Measurements from ENCODE around the gene ARF5.
A peak's percentile ranks its signal among the peaks of the same experiment; 100 is the strongest.
"Not testable (repeated sequence)": the region's sequence is repeated elsewhere in the genome, so short reads cannot be mapped to it uniquely, and the experiment has no call there.

The ARF5 gene

DNA sequence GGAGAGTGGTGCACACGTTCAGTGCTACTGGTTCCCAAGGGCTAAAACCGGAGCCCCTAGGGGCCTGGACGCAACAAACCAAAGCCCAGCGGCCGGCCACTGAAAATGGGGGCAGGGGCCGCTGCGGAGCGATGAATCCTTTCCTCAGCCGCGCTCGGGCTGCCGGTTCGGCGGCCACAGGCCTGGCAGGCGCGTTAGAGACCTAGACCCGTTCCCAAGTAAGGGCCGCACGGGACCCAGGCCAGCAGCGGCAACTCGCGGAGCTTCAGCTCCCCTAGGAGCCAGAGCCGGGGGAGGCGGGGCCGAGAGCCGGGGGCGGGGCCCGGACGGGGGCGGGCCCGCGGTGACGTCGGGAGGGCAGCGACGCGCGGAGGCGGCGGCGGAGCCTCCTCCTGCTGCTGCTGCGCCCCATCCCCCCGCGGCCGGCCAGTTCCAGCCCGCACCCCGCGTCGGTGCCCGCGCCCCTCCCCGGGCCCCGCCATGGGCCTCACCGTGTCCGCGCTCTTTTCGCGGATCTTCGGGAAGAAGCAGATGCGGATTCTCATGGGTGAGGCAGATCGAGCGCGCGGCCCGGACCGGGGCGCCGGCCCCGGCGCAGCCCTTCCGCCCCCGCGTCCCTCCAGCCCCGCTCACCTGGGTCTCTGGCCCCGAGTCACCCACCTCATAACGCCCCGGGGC, at the start of gene ARF5:
TSS of gene ARF5 (plus strand) at position 393 of the 678 bp plus-strand sequence. CDS start at position 481, 88 bp downstream.
- DNase-seq, result peak; percentile 72

DNA sequence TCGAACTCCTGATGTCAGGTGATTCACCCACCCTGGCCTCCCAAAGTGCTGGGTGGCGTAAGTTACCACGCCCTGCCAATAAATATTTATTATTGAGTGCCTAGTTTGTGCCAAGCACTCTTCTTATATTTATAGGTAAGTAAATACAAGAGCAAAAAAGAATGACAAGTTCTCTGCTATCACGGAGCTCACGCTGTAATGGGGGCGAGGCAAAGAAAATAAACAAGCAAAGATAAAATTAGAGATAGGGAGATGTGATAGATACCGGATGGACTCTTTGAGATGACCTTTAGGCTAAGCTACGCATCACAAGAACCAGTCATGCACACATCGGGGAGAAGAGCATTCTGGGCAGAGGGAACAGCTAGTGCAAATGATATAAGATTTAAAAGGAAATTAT, 49.1 kb upstream of the ARF5 start:
- no peak for DNase-seq

DNA sequence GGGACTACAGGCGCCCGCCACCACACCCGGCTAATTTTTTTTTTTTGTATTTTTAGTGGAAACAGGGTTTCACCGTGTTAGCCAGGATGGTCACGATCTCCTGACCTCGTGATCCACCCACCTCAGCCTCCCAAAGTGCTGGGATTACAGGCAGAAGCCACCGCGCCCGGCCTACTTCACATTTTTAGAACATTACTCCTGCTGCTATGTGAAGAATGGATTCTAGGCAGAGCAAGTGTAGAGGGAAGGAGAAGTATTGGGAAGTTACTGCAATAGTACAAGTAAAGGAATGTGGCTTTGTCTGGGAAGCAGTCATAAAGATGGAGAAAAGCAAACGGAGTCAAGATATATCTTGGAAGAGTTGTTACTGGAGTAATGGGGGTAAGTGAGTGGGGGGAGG, 47.8 kb upstream of the ARF5 start:
- not testable (repeated sequence) for DNase-seq

DNA sequence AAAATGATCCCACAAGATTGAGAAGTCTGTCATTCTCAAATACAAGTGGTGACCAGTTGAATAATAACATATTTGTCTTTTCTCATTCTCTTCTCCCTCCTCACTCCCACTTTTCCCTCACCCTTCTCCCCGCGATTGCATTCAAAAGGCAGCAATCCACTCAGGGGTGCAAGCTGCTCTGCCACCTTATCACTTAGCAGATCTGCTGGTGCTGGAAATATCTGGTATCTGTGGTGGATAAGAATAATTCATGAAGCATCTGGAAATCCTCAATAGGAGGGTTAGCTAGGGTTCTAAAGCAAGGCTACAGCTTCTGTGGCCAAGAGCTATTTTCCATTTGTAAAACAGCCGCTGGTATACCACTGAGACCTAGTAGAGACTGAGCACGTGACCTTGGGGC, 46.7 kb upstream of the ARF5 start:
- no peak for DNase-seq

DNA sequence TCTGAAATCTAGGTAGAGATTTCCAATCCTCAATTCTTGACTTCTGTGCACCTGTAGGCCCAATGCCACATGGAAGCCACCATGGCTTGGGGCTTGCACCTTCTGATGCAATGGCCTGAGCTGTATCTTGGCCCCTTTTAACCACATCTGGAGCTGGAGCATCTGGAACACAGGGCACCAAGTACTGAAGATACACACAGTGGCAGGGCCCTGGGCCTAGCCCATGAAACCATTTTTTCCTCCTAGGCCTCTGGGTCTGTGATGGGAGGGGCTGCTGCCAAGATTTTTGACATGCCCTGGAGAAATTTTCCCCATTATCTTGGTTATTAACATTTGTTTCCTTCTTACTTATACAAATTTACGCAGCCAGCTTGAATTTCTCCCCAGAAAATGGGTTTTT, 41.9 kb upstream of the ARF5 start:
- DNase-seq, result no peak

DNA sequence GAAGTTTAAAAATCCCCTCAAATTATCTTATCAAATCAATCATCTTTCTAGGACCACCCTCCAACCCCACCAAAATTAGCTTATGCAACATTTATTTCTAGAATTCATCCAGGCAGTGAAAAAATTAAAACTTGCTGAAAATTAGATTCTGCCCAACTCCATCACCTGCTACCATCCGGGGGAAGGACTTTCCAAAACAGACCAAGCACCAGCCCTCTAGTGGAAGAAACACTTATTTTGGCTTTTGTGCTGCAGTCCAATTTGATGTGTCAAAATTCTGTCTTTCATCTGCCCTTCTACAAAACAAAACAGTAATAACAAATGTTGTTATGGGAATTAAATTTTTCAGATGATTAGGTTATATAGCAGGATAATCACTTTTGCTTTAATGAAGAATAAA, 38.0 kb upstream of the ARF5 start:
- DNase-seq, result no peak

DNA sequence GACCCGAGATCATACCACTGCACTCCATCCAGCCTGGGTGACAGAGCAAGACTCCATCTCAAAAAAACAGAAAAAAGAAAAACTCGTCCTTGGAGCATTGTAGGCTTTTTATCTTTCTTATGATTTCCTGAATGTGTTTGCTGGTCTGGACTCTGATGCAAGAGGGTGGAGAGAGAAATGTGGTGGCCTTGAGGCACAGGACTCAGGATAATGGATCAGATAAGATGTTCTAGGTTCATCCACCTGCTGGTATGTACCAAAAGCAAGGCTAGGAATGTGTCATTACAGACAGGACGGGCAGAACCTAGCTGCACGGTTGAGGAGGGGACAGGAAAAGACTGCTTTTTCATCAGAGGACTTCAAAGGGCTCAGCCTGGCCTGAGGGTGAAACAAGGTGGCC, 36.3 kb upstream of the ARF5 start:
- no peak for DNase-seq

DNA sequence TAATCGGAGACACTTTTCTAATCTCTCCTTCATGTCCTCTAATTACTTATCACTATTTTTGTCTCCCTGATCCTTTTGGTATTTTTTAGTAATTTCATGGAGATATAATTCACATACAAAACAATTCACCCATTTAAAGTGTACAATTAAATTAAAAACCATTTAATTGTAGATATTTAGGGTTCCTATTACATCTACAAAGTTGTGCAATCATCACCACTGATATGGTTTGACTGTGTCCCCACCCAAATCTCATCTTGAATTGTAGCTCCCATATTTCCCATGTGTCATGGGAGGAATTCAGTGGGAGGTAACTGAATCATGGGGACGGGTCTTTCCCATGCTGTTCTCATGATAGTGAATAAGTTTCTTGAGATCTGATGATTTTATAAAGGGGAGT, 31.8 kb upstream of the ARF5 start:
- DNase-seq, result no peak

DNA sequence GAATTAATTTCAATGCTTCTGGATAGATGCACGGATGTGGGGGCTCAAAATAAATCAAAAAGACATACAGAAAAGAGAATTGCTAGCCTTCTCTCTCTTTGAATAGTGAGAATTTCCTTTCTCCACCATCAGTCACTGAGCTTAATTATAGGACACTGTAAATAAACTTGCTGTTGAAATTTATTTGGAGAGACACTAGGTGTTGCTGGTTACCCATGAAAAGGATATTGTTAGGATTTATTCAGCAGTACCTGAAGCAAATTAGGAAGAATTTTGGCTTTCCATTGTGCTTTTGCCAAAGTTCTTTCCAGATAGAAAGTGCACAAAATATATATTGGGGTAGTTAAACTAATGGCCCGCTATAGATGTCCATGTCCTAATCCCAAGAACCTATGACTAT, 30.4 kb upstream of the ARF5 start:
- DNase-seq, result no peak

DNA sequence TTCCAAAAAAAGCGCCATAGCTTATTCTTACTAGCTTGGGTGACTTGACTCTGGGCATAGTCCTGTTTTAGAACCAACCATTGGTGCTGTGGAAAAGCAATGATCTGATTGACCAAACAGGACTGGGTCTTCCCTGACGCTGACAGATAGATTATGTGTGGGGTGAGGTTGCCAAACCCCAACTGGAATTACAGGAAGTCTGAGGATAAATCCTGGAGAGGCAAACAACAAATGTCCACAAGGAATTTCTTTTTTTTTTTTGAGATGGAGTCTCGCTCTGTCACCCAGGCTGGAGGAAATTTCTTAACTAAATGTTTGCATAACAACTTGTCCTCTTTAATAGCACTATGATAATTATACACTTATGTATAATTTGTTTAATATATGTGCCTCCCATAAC, 22.0 kb upstream of the ARF5 start:
- DNase-seq, result no peak

DNA sequence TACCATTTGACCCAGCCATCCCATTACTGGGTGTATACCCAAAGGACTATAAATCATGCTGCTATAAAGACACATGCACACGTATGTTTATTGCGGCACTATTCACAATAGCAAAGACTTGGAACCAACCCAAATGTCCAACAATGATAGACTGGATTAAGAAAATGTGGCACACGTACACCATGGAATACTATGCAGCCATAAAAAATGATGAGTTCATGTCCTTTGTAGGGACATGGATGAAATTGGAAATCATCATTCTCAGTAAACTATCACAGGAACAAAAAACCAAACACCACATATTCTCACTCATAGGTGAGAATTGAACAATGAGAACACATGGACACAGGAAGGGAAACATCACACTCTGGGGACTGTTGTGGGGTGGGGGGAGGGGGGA, 20.2 kb upstream of the ARF5 start:
- DNase-seq, result not testable (repeated sequence)

DNA sequence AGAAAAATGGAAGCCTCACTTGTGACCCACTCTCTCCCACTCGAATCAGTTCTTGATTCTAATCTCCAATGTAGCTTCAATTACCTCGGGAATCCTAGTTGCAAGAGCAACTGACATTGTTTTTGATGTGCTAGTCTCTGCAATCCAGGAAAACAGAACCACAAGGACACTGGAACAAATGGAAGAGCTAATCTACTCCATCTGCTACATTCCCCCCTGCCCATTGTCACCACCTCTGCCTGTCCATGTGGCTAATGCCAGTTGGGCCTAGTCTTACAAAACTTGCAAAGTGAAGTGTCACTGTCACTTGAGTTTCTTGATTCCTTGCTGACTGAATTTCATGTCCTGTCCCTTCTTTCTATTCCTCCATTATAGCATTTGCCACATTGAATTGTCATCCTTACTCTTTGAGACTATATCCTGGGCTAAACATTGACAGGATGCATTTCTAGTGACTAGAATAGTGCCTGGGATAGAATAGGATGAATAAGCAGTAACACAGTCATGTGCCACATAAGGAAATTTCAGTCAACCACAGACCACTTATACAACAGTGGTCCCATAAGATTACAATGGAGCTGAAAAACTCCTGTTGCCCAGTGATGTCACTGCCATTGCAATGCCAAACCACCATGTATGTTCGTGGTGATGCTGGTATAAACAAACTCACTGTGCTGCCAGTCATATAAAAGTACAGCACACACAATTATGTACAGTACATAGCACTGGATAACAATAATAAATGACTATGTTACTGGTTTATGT, 16.3 kb upstream of the ARF5 start:
- no peak for DNase-seq

DNA sequence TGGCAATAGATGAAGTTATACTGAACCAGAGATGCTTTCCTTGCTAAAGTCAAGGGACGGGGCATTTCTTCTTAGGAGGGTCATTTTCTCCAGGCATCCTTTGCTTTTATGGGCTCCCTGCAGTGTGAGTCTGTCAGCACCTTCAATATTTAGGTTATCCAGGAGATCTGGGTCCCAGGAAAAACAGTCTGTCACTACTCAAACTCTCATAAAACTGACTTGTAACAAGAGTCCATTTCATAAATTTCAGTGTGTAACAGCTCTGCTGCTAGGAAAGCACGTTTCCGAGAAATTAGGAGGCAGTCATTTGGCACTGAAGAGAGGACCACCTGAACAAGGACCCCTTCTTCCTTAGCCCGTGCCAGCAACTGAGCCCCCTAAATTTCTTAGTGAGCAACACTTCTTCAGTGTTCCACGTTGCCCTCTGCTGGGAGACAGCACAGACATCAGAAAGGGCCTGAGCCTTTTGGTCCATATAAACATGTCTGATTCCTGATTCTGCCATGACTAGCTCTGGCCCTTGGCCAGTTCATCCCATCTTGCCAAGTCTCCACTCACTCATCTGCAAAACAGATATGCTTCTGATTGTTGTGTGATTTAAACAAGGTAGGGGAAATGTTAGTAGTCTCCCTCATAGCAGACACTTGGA, 10.1 kb upstream of the ARF5 start:
- DNase-seq, result no peak

DNA sequence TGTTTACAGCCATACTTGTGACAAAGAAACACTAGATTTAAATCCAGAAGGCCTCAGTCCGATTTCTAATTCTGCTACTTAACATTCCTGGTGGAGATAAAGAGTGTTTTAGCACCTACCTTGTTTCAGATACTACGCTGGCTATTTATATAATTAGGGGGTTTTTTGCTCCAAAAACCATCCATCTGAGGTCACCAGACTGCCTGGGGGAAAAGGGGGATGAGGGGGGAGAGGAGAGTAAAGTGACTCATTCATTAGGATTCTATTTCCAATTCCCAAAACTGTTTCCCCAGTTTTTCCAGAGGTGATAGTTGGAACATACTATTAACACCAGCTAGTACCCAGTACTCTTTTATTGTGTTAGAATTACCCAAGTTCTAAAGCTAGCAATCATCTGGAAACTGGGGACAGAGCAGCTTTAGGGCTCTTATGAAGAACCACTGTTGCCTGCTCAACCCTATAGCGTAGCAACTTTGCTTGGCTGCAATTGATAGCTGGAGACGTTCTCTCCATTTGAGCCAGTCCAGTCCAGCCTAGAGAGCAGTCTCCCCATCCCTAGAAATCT, 9.4 kb upstream of the ARF5 start:
- DNase-seq, result no peak

DNA sequence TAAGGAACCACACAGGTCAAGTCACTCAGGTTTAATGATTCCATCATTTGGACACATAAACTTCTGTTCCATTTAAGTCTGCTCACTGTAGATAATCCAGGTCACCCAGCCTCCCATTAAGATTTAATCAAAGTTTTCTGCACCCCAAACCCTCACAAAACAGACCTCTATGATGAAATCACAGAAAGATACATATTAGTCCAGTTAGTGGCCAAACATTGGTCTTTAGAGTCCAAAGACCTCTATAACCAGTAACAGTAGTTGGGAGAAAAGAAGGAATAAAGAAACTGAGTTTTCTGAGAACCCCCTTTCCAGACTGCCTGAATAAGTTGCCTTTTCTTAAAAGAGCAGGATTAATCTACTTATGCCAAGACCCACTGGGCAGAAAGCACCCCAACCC, 7.6 kb upstream of the ARF5 start:
- DNase-seq, result no peak

DNA sequence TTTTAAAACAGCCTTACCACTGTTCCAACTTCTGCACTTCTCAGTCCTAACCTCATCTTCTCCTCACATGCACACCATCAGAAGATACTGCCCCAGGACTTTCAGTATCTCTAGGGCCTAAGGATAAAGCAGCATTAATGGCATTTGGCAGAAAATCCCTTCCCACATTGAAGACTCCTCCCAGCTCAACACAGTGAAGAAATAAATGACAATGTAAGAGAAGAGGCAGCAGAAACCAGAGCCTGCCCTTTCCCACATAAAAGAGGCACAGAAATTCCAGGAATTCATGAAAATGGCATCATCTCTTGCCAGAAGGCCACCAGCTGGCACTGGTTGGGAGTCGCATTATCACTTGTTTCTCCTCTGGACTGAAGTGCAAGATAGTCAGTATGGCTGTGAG, 6.5 kb upstream of the ARF5 start:
- DNase-seq, result no peak

DNA sequence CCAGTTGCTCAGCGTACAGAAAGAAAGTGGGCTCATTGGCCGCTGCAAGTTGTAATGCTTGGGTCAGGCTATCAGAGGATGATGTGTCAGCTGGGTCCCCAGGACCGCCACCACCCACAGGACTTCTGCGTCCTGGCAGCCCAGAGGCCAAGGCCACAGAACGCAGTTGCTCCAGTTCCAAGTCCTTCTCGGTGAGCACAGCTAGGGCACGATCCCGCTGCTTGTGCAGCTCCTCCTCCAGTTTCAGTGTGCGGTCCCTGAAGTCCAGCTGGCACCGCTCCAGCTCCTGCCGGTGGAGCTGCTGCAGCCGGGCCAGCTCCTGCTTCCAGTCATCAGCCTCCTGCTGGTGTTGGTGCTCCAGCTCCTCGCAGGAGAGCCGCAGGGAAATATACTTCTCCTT, 5.8 kb upstream of the ARF5 start:
- no peak for DNase-seq

DNA sequence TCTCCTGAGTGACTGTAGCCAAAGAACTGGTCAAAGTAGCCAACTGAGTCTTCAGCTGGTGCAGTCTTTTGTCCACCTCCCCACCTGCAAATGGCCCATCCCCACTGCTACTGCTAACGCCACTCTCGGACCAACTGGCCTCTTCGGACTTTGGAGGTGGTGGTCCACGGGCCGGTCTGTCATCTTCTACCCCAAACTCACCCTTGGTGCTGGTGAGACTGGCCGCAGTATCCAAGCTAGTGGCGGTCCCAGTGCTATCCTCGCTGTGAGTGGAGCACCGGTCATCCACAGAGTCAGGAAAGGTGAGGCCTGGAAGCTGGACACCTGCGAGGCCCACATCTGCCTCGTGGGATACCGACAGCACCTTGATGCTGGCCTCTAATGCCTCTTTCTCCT, 3.6 kb upstream of the ARF5 start:
- no peak for DNase-seq

DNA sequence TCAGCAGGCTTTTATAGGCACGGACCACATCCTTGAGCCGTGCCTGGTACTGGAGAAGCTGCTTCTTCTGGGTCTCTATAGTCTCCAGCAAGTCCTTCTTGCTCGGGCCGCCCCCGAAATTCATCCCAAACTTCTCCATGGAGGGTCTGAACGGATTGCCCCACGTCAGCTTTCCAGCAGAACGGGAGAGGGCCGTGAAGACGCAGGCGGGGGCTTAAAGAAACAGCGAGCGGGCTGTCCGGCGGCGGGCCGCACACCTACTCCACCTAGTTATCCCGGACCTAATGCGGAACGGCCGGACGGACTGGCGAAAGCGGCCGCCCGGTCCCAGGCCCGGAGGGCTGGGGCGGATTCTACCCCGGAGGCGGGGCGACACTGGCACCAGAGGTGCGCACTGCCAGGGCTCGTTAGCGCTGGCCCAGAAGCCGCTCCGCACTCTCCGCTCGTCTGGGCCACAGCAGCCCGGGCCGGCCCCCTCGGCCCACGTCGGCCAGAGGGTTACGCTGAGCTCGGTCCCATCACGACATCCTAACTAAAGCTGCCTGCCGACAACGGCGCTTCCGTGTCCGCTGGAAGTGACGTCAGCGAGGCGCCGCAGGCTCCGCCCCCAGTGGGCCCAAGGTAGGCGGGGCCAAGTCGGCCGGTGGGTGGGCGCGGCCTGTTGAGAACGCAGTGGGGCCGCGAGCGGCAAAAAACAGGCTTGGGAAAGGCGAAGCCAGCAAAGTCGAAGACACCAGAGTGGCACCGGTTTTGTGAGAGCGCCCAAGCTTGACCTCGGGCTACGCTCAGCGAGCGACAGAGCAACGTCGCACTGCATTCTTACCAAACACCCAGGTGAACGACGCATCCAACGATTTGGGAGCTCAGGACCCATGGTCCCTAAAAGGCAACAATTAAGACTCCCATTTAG, 2.9 kb upstream of the ARF5 start, which contains the start of gene GCC1:
TSS of gene GCC1 (minus strand) at position 553 of the 910 bp plus-strand sequence. CDS start at position 139, 414 bp downstream.
- peak; percentile 76 for DNase-seq

DNA sequence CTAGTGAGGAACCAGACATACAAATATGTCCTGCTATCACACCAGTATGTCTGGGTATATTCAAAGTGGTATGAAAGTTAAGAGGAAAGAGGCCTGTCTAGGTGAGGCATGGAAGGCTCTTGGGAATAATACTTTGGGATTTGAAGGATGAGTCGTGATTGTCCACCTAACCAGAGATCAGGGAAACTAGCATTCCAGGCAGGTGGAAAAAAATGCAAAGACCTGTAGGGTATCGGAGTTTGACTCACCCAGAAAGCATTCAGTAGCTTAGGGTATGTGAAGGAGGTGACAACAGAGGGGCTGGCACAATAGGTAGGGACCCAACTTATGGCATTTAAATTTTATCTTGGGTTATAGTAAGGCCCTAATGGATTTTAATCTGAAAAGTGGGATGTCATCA, 1.9 kb upstream of the ARF5 start:
- no peak for DNase-seq

DNA sequence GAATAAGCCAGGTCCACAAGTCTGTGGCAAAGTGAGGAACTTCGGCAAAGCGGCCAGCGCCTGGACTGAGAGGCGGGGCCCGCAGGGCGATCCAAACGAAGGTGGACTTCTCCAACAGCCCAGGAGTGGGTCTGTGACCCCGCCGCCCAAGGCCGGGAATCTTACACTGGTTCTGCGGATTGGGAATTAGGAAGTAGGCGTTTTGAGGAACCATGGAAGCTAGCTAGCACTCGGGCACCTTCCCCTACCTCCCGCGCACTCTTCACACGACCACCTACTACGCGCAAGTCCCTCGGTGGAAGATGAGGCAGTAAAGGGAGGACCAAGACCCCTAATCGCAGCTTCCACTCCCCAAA, 570 bp upstream of the ARF5 start:
- DNase-seq, result no peak

DNA sequence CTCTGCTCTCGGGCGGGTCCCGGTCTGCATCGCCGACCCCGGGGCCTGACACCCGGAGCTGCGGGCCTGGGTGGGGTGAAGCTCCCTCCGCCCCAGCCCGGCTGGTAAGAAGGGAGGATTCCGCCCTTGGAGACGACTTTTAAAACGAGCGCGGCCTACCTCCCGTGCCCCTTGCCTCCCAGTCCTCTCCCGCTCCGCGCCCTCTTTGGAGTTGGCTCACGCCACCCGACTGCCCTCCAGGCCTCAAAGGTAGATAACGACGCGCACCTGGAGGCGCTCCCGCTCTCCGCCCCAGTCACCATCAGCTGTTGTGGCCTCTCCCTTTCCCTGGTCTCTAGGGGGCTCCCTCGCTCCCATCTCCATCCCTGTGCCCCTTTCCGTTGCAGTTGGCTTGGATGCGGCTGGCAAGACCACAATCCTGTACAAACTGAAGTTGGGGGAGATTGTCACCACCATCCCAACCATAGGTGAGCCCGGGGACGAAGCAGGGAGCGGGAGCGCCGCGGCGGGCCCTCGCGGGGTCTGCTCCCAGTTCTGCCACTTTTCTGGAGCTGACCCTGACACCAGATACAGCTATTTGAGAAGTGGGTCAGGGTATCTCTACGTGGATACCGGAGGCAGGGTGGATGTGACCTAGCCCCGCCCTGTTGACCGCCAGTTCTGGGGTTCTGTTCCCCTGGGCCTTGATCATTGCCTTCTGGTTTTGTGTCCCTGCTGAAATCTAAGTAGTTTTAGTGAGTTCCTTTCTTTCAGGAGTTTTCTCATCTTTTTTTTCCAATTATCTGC, 679 bp downstream of the ARF5 start:
- peak; percentile 75 for DNase-seq
